ENCODE measurements around the gene RIBC2. TPM values are rescaled to one million over a fixed set of nuclear protein-coding genes. Genes with fewer than 3 reads are reported as not detected.

RIBC2 gene
- total RNA-seq, 1 experiment from 2014 or later: 2.9 TPM

DNA sequence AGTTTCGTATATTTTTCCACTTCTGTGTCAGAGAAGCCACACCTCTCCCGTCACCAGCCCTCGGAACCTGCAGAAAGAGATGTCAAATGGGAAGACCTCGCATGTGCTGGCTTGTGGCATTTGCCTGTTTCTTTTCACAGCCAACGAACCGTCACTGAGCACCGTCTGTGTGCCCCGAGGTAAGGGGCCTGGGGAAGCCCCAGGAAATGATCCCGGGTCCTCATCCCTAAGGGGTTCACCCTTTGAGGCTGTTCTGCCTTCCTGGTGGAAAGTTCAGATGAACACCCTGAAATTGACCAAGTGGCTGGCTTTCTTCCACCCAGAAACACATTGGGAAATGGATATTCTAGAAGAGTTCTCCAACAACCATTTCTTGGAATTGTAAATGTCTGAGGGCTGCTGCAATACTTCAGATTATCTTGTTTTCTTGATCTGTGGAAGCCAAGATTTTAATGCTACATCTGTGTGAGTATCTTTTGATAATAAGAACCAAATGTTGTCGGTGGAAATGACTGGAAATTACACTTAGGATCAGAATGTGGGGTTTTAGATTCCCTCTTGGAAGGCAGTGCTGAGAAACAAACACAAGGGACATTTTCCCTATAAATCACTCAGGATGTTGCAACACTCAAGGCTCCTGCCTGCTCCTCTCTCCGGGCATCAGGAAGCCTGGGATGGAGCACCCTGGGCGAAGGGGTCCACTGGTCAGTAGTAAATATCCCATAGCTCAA is 37.6 kb downstream of the RIBC2 start:
- H3K36me3 ChIP-seq (ENCODE audit: control insufficient read depth, insufficient read depth, low read length): no peaks in the 10 kb centered on the region
- TF ChIP-seq POLR2AphosphoS5 (IDR thresholded peaks at IDR 0.05; ENCODE audit: low read depth, low read length): no peak
- H3K27me3 ChIP-seq (ENCODE audit: control insufficient read depth, insufficient read depth, low read length): no peaks in the 10 kb centered on the region
- in situ Hi-C loops (cut with HindIII; ENCODE audit: low pct_unique_long_range_greater_than_20kb, low sequenced_read_pairs) (no loop called here), intact Hi-C loops (cut with micrococcal nuclease; ENCODE audit: unreplicated experiment) (no loop called here)
- ATAC-seq (no peak), DNase-seq (ENCODE audit: low read depth, low spot score) (no peak)
- CTCF ChIA-PET: no interaction called here
- no peak overlapping the region for H3K4me3 ChIP-seq (ENCODE audit: low read depth in 2 of 2, low read length in 2 of 2)
- H3K4me1 ChIP-seq (ENCODE audit: control insufficient read depth, insufficient read depth, low read length): no peaks in the 10 kb centered on the region
- no peak overlapping the region for H3K27ac ChIP-seq (ENCODE audit: low read length)
- POLR2A ChIA-PET: interaction anchor here (0.6 kb wide), 1 partner anchor 168 kb away, joined by 6 read pairs; no protein-coding TSS in a partner anchor
- no peaks in the 10 kb centered on the region for H3K9me3 ChIP-seq (ENCODE audit: control insufficient read depth, insufficient read depth, low read depth, low read length)
- BruUV-seq (replicated peaks): no TSS peak

DNA sequence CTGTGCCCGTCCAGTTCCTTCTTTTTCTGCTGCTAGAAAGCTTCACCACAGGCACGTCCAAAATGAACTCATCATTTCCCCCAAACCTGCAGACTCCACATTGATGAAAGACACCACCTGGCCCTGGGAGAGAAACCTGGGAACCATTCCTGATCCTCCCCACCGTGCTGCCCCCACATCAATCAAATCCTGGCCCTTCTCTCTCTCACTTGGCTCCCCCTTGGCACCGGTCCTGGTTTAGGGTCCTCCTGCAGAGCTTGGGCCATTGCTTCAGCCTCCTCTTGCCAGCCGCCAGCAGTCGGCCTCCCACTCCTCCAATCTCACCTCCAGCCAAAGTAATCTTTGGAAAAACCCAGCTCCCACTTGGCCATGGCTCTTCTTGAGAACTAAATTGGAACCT is 38.5 kb downstream of the RIBC2 start:
- BruUV-seq (replicated peaks): no TSS peak
- H3K27ac ChIP-seq (ENCODE audit: low read length): no peak overlapping the region

DNA sequence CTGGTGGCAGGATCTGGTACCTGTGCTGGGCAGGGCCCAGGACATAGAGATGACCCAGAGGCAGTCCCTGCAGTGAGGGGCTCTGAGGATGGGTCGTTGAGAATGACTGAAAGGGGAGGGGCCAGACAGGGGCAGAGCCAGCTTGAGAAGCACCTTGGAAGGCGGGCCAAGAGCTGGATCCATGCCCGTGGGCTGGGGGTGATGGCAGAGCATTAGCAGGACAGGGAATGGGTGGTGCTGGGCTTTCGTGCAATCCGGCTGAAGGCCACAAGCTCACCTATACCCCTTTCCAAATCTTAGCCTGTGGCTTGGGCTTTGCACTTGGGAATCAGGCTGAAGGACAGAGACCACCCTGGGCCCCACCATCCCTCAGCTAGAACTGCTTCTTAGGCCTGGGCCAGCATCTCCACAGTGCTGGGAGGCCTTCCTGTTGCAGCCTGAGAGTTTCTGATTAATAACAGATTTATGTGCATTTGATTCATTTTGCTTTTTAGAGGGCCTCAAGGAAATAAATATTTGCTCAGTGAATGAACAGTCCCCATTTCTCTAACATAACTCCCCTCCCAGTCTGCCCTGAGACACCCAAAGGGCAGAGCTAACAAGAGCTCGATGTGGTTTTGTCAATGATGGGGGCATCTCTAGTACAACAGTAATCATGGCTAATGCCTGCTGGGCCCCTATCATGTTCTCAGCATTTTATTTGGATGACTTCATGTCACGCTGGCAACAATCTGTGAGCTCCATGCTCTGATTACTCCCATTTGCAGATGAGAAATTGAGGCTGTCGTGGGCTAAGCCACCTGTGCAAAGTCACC is 39.3 kb downstream of the RIBC2 start:
- ChIA-PET POLR2A (no interaction called here), CTCF (interaction anchor here (1.0 kb wide), 1 partner anchor 415 kb away, joined by 3 read pairs; no protein-coding TSS in a partner anchor)
- Histone ChIP-seq H3K4me1 (ENCODE audit: control insufficient read depth, insufficient read depth, low read length) (no peaks in the 10 kb centered on the region), H3K4me3 (ENCODE audit: low read depth in 2 of 2, low read length in 2 of 2) (no peak overlapping the region), H3K27ac (ENCODE audit: low read length) (no peak overlapping the region), H3K27me3 (ENCODE audit: control insufficient read depth, insufficient read depth, low read length) (no peaks in the 10 kb centered on the region), H3K9me3 (ENCODE audit: control insufficient read depth, insufficient read depth, low read depth, low read length) (no peaks in the 10 kb centered on the region), H3K36me3 (ENCODE audit: control insufficient read depth, insufficient read depth, low read length) (no peaks in the 10 kb centered on the region)
- intact Hi-C loops (cut with micrococcal nuclease; ENCODE audit: unreplicated experiment) (no loop called here), in situ Hi-C loops (cut with HindIII; ENCODE audit: low pct_unique_long_range_greater_than_20kb, low sequenced_read_pairs) (no loop called here)
- DNase-seq (ENCODE audit: low read depth, low spot score) (no peak), ATAC-seq (no peak)
- BruUV-seq (replicated peaks): no TSS peak
- no peak for TF ChIP-seq SIN3A (IDR thresholded peaks at IDR 0.05; ENCODE audit: borderline replicate concordance, insufficient read depth, low read depth, low read length)
- no peak for TF ChIP-seq POLR2AphosphoS5 (IDR thresholded peaks at IDR 0.05; ENCODE audit: low read depth, low read length)
- TF ChIP-seq, protein P1, sequence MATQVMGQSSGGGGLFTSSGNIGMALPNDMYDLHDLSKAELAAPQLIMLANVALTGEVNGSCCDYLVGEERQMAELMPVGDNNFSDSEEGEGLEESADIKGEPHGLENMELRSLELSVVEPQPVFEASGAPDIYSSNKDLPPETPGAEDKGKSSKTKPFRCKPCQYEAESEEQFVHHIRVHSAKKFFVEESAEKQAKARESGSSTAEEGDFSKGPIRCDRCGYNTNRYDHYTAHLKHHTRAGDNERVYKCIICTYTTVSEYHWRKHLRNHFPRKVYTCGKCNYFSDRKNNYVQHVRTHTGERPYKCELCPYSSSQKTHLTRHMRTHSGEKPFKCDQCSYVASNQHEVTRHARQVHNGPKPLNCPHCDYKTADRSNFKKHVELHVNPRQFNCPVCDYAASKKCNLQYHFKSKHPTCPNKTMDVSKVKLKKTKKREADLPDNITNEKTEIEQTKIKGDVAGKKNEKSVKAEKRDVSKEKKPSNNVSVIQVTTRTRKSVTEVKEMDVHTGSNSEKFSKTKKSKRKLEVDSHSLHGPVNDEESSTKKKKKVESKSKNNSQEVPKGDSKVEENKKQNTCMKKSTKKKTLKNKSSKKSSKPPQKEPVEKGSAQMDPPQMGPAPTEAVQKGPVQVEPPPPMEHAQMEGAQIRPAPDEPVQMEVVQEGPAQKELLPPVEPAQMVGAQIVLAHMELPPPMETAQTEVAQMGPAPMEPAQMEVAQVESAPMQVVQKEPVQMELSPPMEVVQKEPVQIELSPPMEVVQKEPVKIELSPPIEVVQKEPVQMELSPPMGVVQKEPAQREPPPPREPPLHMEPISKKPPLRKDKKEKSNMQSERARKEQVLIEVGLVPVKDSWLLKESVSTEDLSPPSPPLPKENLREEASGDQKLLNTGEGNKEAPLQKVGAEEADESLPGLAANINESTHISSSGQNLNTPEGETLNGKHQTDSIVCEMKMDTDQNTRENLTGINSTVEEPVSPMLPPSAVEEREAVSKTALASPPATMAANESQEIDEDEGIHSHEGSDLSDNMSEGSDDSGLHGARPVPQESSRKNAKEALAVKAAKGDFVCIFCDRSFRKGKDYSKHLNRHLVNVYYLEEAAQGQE (IDR thresholded peaks at IDR 0.05; ENCODE audit: insufficient read depth in 1 of 2, low read depth in 2 of 2, low read length in 1 of 2): no peak
- TF ChIP-seq TCF7L2 (IDR thresholded peaks at IDR 0.05; ENCODE audit: low read depth, low read length): no peak
- TF ChIP-seq, protein P2, sequence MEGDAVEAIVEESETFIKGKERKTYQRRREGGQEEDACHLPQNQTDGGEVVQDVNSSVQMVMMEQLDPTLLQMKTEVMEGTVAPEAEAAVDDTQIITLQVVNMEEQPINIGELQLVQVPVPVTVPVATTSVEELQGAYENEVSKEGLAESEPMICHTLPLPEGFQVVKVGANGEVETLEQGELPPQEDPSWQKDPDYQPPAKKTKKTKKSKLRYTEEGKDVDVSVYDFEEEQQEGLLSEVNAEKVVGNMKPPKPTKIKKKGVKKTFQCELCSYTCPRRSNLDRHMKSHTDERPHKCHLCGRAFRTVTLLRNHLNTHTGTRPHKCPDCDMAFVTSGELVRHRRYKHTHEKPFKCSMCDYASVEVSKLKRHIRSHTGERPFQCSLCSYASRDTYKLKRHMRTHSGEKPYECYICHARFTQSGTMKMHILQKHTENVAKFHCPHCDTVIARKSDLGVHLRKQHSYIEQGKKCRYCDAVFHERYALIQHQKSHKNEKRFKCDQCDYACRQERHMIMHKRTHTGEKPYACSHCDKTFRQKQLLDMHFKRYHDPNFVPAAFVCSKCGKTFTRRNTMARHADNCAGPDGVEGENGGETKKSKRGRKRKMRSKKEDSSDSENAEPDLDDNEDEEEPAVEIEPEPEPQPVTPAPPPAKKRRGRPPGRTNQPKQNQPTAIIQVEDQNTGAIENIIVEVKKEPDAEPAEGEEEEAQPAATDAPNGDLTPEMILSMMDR (IDR thresholded peaks at IDR 0.05): no peak

More for the DNA sequence above, 38.5 kb downstream of the RIBC2 start:
- in situ Hi-C loops (cut with HindIII; ENCODE audit: low pct_unique_long_range_greater_than_20kb, low sequenced_read_pairs): no loop called here
- no peaks in the 10 kb centered on the region for H3K9me3 ChIP-seq (ENCODE audit: control insufficient read depth, insufficient read depth, low read depth, low read length)
- ATAC-seq: no peak
- H3K36me3 ChIP-seq (ENCODE audit: control insufficient read depth, insufficient read depth, low read length): no peaks in the 10 kb centered on the region
- TF ChIP-seq POLR2AphosphoS5 (IDR thresholded peaks at IDR 0.05; ENCODE audit: low read depth, low read length) (no peak), SIN3A (IDR thresholded peaks at IDR 0.05; ENCODE audit: borderline replicate concordance, insufficient read depth, low read depth, low read length) (no peak), TCF7L2 (IDR thresholded peaks at IDR 0.05; ENCODE audit: low read depth, low read length) (no peak)
- H3K4me1 ChIP-seq (ENCODE audit: control insufficient read depth, insufficient read depth, low read length): no peaks in the 10 kb centered on the region
- POLR2A ChIA-PET: interaction anchor here (0.6 kb wide), 1 partner anchor 169 kb away, joined by 6 read pairs; no protein-coding TSS in a partner anchor
- intact Hi-C loops (cut with micrococcal nuclease; ENCODE audit: unreplicated experiment): no loop called here
- no peaks in the 10 kb centered on the region for H3K27me3 ChIP-seq (ENCODE audit: control insufficient read depth, insufficient read depth, low read length)
- no peak for DNase-seq (ENCODE audit: low read depth, low spot score)
- H3K4me3 ChIP-seq (ENCODE audit: low read depth in 2 of 2, low read length in 2 of 2): no peak overlapping the region
- CTCF ChIA-PET: interaction anchor here (1.0 kb wide), 1 partner anchor 416 kb away, joined by 3 read pairs; no protein-coding TSS in a partner anchor

All from Panc1 (cell line).